IgD-negative memory B cell (primary cell): ENCODE measurements around the gene ZSCAN29. TPM values are rescaled to one million over a fixed set of nuclear protein-coding genes. Genes with fewer than 3 reads are reported as not detected.
"Not testable (repeated sequence)": the region's sequence is repeated elsewhere in the genome, so short reads cannot be mapped to it uniquely, and the experiment has no call there.

Experiments
- H3K27ac Mint-ChIP-seq, 3 donors: one replicate each; pipeline ENCODE4 v1.8.0; 2020 to 2022; ENCODE audit warnings: mild to moderate bottlenecking in 3 of 3, mixed read lengths in 3 of 3, moderate library complexity in 1 of 3
- H3K27me3 Mint-ChIP-seq: one replicate; pipeline ENCODE4 v1.8.0; 2021; ENCODE audit warnings: mixed read lengths
- H3K36me3 Mint-ChIP-seq: one replicate; pipeline ENCODE4 v1.8.0; 2020; ENCODE audit warnings: mild to moderate bottlenecking, mixed read lengths
- H3K4me1 Mint-ChIP-seq, 3 donors: one replicate each; pipeline ENCODE4 v1.8.0; 2020 to 2022; ENCODE audit warnings: mixed read lengths in 3 of 3, mild to moderate bottlenecking in 1 of 3
- H3K4me3 Mint-ChIP-seq, 4 donors: one replicate each; pipeline ENCODE4 v1.8.0; 2020 to 2022; ENCODE audit warnings: mild to moderate bottlenecking in 4 of 4, mixed read lengths in 4 of 4, moderate library complexity in 3 of 4
- H3K9me3 Mint-ChIP-seq, 3 donors: one replicate each; pipeline ENCODE4 v1.8.0; 2020 to 2021; ENCODE audit warnings: mixed read lengths in 3 of 3, mild to moderate bottlenecking in 1 of 3
- polyA plus RNA-seq: library from polyadenylated mRNA; unstranded; fragments of 300-500 nt; fragmentation: Illumina TruSeq; gene quantifications from one replicate; pipeline ENCODE4 v1.2.3, GENCODE V29; 2021

Gene ZSCAN29
- 8.2 TPM for polyA plus RNA-seq

GRCh38 chr15:43370975-43371974 is at the start of gene ZSCAN29, which contains the start of gene TUBGCP4:
Gene ZSCAN29 (minus strand): TSS chr15:43371043. CDS start chr15:43369913, 1,130 bp downstream.
Gene TUBGCP4 (plus strand): TSS chr15:43371101. CDS start chr15:43371355, 254 bp downstream.
- Mint-ChIP-seq H3K4me1 (peaks cover 42 to 55% (median 47%) of the 10 kb centered on the region in 3 donors), H3K27me3 (no peaks in the 10 kb centered on the region), H3K36me3 (peaks cover 12% of the 10 kb centered on the region), H3K4me3 (peak within 1 kb of the TSS; percentile 94 to 99 (median 96)), H3K9me3 (peaks cover 3 to 14% (median 4%) of the 10 kb centered on the region in 3 donors), H3K27ac (peak within 1 kb of the TSS; percentile 80 to 96 (median 92))

GRCh38 chr15:43420435-43420834 is 49.6 kb upstream of the ZSCAN29 start:
- H3K27ac Mint-ChIP-seq: peak overlapping the region in 1 of 3 donors; percentile 69
- H3K4me1 Mint-ChIP-seq: peaks cover 0 to 7% (median 4%) of the 10 kb centered on the region in 3 donors

GRCh38 chr15:43414196-43414595 is 43.4 kb upstream of the ZSCAN29 start:
- no peaks in the 10 kb centered on the region for H3K27me3 Mint-ChIP-seq
- no peak overlapping the region for H3K4me3 Mint-ChIP-seq
- H3K36me3 Mint-ChIP-seq: peaks cover 2% of the 10 kb centered on the region
- no peak overlapping the region for H3K27ac Mint-ChIP-seq
- H3K9me3 Mint-ChIP-seq: no peaks in the 10 kb centered on the region
- peaks cover 0 to 1% (median 0%) of the 10 kb centered on the region in 3 donors for H3K4me1 Mint-ChIP-seq

More at GRCh38 chr15:43420435-43420834, 49.6 kb upstream of the ZSCAN29 start:
- no peaks in the 10 kb centered on the region for H3K9me3 Mint-ChIP-seq
- H3K4me3 Mint-ChIP-seq: no peak overlapping the region
- H3K27me3 Mint-ChIP-seq: no peaks in the 10 kb centered on the region
- peaks cover 6% of the 10 kb centered on the region for H3K36me3 Mint-ChIP-seq

- Mint-ChIP-seq H3K36me3 (peaks cover 6% of the 10 kb centered on the region), H3K27ac (peak overlapping the region in 1 of 3 donors; percentile 32), H3K4me3 (no peak overlapping the region), H3K27me3 (no peaks in the 10 kb centered on the region), H3K4me1 (no peaks in the 10 kb centered on the region), H3K9me3 (no peaks in the 10 kb centered on the region)
Measured at GRCh38 chr15:43412096-43412495, 41.3 kb upstream of the ZSCAN29 start.

- Mint-ChIP-seq H3K9me3 (no peaks in the 10 kb centered on the region), H3K27me3 (no peaks in the 10 kb centered on the region), H3K4me3 (no peak overlapping the region), H3K4me1 (no peaks in the 10 kb centered on the region), H3K36me3 (peaks cover 6% of the 10 kb centered on the region), H3K27ac (peak overlapping the region in 1 of 3 donors; percentile 39)
Measured at GRCh38 chr15:43410572-43411214, 39.9 kb upstream of the ZSCAN29 start.

- Mint-ChIP-seq H3K4me3 (no peak overlapping the region), H3K4me1 (no peaks in the 10 kb centered on the region), H3K9me3 (no peaks in the 10 kb centered on the region), H3K27me3 (no peaks in the 10 kb centered on the region), H3K36me3 (peaks cover 14% of the 10 kb centered on the region), H3K27ac (no peak overlapping the region)
Measured at GRCh38 chr15:43408789-43409188, 37.9 kb upstream of the ZSCAN29 start.

GRCh38 chr15:43406808-43407207 is 36.0 kb upstream of the ZSCAN29 start:
- peak overlapping the region in 2 of 3 donors; percentile 15 to 40 for H3K27ac Mint-ChIP-seq
- peaks cover 14% of the 10 kb centered on the region for H3K36me3 Mint-ChIP-seq
- H3K4me3 Mint-ChIP-seq: no peak overlapping the region
- no peaks in the 10 kb centered on the region for H3K9me3 Mint-ChIP-seq
- H3K4me1 Mint-ChIP-seq: no peaks in the 10 kb centered on the region
- H3K27me3 Mint-ChIP-seq: no peaks in the 10 kb centered on the region

GRCh38 chr15:43406189-43406588 is 35.3 kb upstream of the ZSCAN29 start:
- no peak overlapping the region for H3K4me3 Mint-ChIP-seq
- H3K36me3 Mint-ChIP-seq: peaks cover 14% of the 10 kb centered on the region
- H3K4me1 Mint-ChIP-seq: no peaks in the 10 kb centered on the region
- no peaks in the 10 kb centered on the region for H3K9me3 Mint-ChIP-seq
- H3K27ac Mint-ChIP-seq: peak overlapping the region in 1 of 3 donors; percentile 48
- H3K27me3 Mint-ChIP-seq: no peaks in the 10 kb centered on the region

GRCh38 chr15:43404130-43404529 is 33.3 kb upstream of the ZSCAN29 start:
- Mint-ChIP-seq H3K36me3 (peaks cover 13% of the 10 kb centered on the region), H3K9me3 (no peaks in the 10 kb centered on the region), H3K27me3 (no peaks in the 10 kb centered on the region), H3K27ac (no peak overlapping the region), H3K4me3 (no peak overlapping the region), H3K4me1 (no peaks in the 10 kb centered on the region)

GRCh38 chr15:43403616-43404015 is 32.8 kb upstream of the ZSCAN29 start:
- Mint-ChIP-seq H3K9me3 (no peaks in the 10 kb centered on the region), H3K4me3 (no peak overlapping the region), H3K27ac (no peak overlapping the region), H3K36me3 (peaks cover 13% of the 10 kb centered on the region), H3K4me1 (no peaks in the 10 kb centered on the region), H3K27me3 (no peaks in the 10 kb centered on the region)

GRCh38 chr15:43402255-43402654 is 31.4 kb upstream of the ZSCAN29 start:
- H3K4me3 Mint-ChIP-seq: no peak overlapping the region
- H3K36me3 Mint-ChIP-seq: peaks cover 11% of the 10 kb centered on the region
- H3K9me3 Mint-ChIP-seq: no peaks in the 10 kb centered on the region
- H3K27ac Mint-ChIP-seq: no peak overlapping the region
- no peaks in the 10 kb centered on the region for H3K4me1 Mint-ChIP-seq
- H3K27me3 Mint-ChIP-seq: no peaks in the 10 kb centered on the region

GRCh38 chr15:43393592-43393991 is 22.7 kb upstream of the ZSCAN29 start:
- Mint-ChIP-seq H3K27ac (peak overlapping the region in 1 of 3 donors; percentile 67), H3K36me3 (peaks cover 13% of the 10 kb centered on the region)
- H3K4me1 Mint-ChIP-seq, H3K4me3 Mint-ChIP-seq, H3K9me3 Mint-ChIP-seq, H3K27me3 Mint-ChIP-seq: not testable (repeated sequence)

- Mint-ChIP-seq H3K4me3 (no peak overlapping the region), H3K27me3 (no peaks in the 10 kb centered on the region), H3K9me3 (no peaks in the 10 kb centered on the region), H3K27ac (peak overlapping the region in 1 of 3 donors; percentile 48), H3K36me3 (peaks cover 4% of the 10 kb centered on the region), H3K4me1 (peaks cover 0 to 2% (median 0%) of the 10 kb centered on the region in 3 donors)
Measured at GRCh38 chr15:43390723-43391122, 19.9 kb upstream of the ZSCAN29 start.

GRCh38 chr15:43383070-43383469 is 12.2 kb upstream of the ZSCAN29 start:
- Mint-ChIP-seq H3K27me3 (no peaks in the 10 kb centered on the region), H3K27ac (peak overlapping the region in 1 of 3 donors; percentile 67), H3K4me1 (peaks cover 0 to 1% (median 0%) of the 10 kb centered on the region in 3 donors), H3K4me3 (no peak overlapping the region), H3K9me3 (no peaks in the 10 kb centered on the region), H3K36me3 (peaks cover 8% of the 10 kb centered on the region)

- Mint-ChIP-seq H3K27me3 (no peaks in the 10 kb centered on the region), H3K36me3 (peaks cover 10% of the 10 kb centered on the region), H3K4me1 (peaks cover 0 to 1% (median 0%) of the 10 kb centered on the region in 3 donors), H3K27ac (peak overlapping the region in 1 of 3 donors; percentile 59), H3K9me3 (no peaks in the 10 kb centered on the region), H3K4me3 (no peak overlapping the region)
Measured at GRCh38 chr15:43382310-43382709, 11.5 kb upstream of the ZSCAN29 start.
